Eye (tissue), 1 donor: Measurements from ENCODE around the gene ACVR2A.

ENCODE experiments used
- DNase-seq: peaks from one replicate; pipeline ENCODE4 v3.0.0-alpha.2; 2015

The ACVR2A gene

GRCh38 chr2:147855977-147856376 is 11.1 kb downstream of the ACVR2A start:
- no peak for DNase-seq

GRCh38 chr2:147860009-147860408 is 15.2 kb downstream of the ACVR2A start:
- no peak for DNase-seq

- DNase-seq, result no peak
These were observed 18.2 kb downstream of the ACVR2A start for GRCh38 chr2:147862859-147863516.

- no peak for DNase-seq
These were observed 19.0 kb downstream of the ACVR2A start for GRCh38 chr2:147863835-147864234.

GRCh38 chr2:147865560-147865959 is 20.7 kb downstream of the ACVR2A start:
- DNase-seq, result no peak

- DNase-seq, result no peak
These were observed 22.2 kb downstream of the ACVR2A start for GRCh38 chr2:147867050-147867449.

GRCh38 chr2:147869934-147870333 is 25.1 kb downstream of the ACVR2A start:
- no peak for DNase-seq

- DNase-seq, result peak; percentile 33
These were observed 28.1 kb downstream of the ACVR2A start for GRCh38 chr2:147872967-147873366.

GRCh38 chr2:147873859-147874483 is 29.1 kb downstream of the ACVR2A start:
- no peak for DNase-seq

GRCh38 chr2:147879846-147880245 is 35.0 kb downstream of the ACVR2A start:
- DNase-seq, result no peak

- DNase-seq, result no peak
These were observed 37.8 kb downstream of the ACVR2A start for GRCh38 chr2:147882631-147883030.

GRCh38 chr2:147884830-147885229 is 40.0 kb downstream of the ACVR2A start:
- DNase-seq, result no peak

- no peak for DNase-seq
These were observed 41.3 kb downstream of the ACVR2A start for GRCh38 chr2:147886136-147886535.

- no peak for DNase-seq
These were observed 43.9 kb downstream of the ACVR2A start for GRCh38 chr2:147888680-147889079.

GRCh38 chr2:147904051-147904450 is 59.2 kb downstream of the ACVR2A start:
- no peak for DNase-seq

- DNase-seq, result no peak
These were observed 64.3 kb downstream of the ACVR2A start for GRCh38 chr2:147909178-147909577.

- peak; percentile 86 for DNase-seq
These were observed 66.2 kb downstream of the ACVR2A start for GRCh38 chr2:147910990-147911473.

- DNase-seq, result no peak
These were observed 69.1 kb downstream of the ACVR2A start for GRCh38 chr2:147913701-147914480.

- DNase-seq, result no peak
These were observed 71.2 kb downstream of the ACVR2A start for GRCh38 chr2:147916067-147916466.

- DNase-seq, result no peak
These were observed 71.9 kb downstream of the ACVR2A start for GRCh38 chr2:147916723-147917122.

- no peak for DNase-seq
These were observed 72.3 kb downstream of the ACVR2A start for GRCh38 chr2:147917161-147917560.

GRCh38 chr2:147923846-147924245 is 79.0 kb downstream of the ACVR2A start:
- no peak for DNase-seq

GRCh38 chr2:147924647-147925046 is 79.8 kb downstream of the ACVR2A start:
- no peak for DNase-seq

- no peak for DNase-seq
These were observed 81.1 kb downstream of the ACVR2A start for GRCh38 chr2:147925886-147926285.
